Liver (tissue), 9 donors: ENCODE results near the gene UMODL1. TPM values are rescaled to one million over a fixed set of nuclear protein-coding genes. Genes with fewer than 3 reads are reported as not detected.
"Not testable (repeated sequence)": the region's sequence is repeated elsewhere in the genome, so short reads cannot be mapped to it uniquely, and the experiment has no call there.

Experiments used
- DNase-seq: peaks from one replicate; pipeline ENCODE4 v3.0.0-alpha.2; 2017; ENCODE audit warnings: low spot score
- H3K27ac ChIP-seq, 2 donors: one replicate each; pipeline ENCODE4 v1.7.0; 2013; ENCODE audit warnings: inconsistent platforms in 2 of 2, low read length in 2 of 2, control low read depth in 1 of 2, low read depth in 1 of 2, mild to moderate bottlenecking in 1 of 2
- H3K27me3 ChIP-seq, 4 donors: one replicate each; pipeline versions ENCODE4 v1.6.1 to v1.7.0; 2013; ENCODE audit warnings: low read length in 3 of 4, inconsistent platforms in 1 of 4, mild to moderate bottlenecking in 1 of 4, moderate library complexity in 1 of 4; ENCODE audit not compliant: control insufficient read depth in 4 of 4, insufficient read depth in 4 of 4
- H3K36me3 ChIP-seq, 4 donors: one replicate each; pipeline versions ENCODE4 v1.6.1 to v1.7.0; 2013; ENCODE audit warnings: low read length in 3 of 4, mild to moderate bottlenecking in 3 of 4, low read depth in 1 of 4, moderate library complexity in 1 of 4; ENCODE audit not compliant: control insufficient read depth in 4 of 4, insufficient read depth in 3 of 4
- H3K4me1 ChIP-seq, 4 donors: one replicate each; pipeline versions ENCODE4 v1.6.1 to v1.7.0; 2013; ENCODE audit warnings: low read length in 3 of 4, mild to moderate bottlenecking in 3 of 4, moderate library complexity in 1 of 4; ENCODE audit not compliant: control insufficient read depth in 4 of 4, insufficient read depth in 4 of 4
- H3K4me3 ChIP-seq, 3 donors: one replicate each; pipeline versions ENCODE4 v1.6.1 to v1.7.0; 2013; ENCODE audit warnings: low read length in 3 of 3, control low read depth in 1 of 3, low read depth in 1 of 3, mild to moderate bottlenecking in 1 of 3
- H3K9ac ChIP-seq, 2 donors: one replicate each; pipeline ENCODE4 v1.7.0; 2013; ENCODE audit warnings: low read length in 2 of 2, mild to moderate bottlenecking in 2 of 2, moderate library complexity in 2 of 2, control low read depth in 1 of 2, low read depth in 1 of 2
- H3K9me3 ChIP-seq, 4 donors: one replicate each; pipeline versions ENCODE4 v1.6.1 to v1.7.0; 2013; ENCODE audit warnings: low read length in 3 of 4; ENCODE audit not compliant: control insufficient read depth in 4 of 4
- EGR1 ChIP-seq, 2 donors: IDR thresholded peaks; 2 replicates each; pipeline ENCODE4 v1.6.1; 2016 to 2018; ENCODE audit warnings: antibody characterized with exemption in 2 of 2, low read depth in 2 of 2
- FOXA1 ChIP-seq: IDR thresholded peaks from 2 replicates; pipeline ENCODE4 v1.6.1; 2016; ENCODE audit warnings: antibody characterized with exemption
- FOXA2 ChIP-seq: IDR thresholded peaks from 2 replicates; pipeline ENCODE4 v1.6.1; 2016; ENCODE audit warnings: antibody characterized with exemption
- HNF4A ChIP-seq, 2 donors: conservative IDR thresholded peaks; 2 replicates each; pipeline ENCODE4 v1.6.1; 2016; ENCODE audit warnings: antibody characterized with exemption in 2 of 2, mild to moderate bottlenecking in 2 of 2
- MAX ChIP-seq: IDR thresholded peaks from 2 replicates; pipeline ENCODE4 v1.6.1; 2016; ENCODE audit warnings: antibody characterized with exemption
- REST ChIP-seq: IDR thresholded peaks from 2 replicates; pipeline ENCODE4 v1.6.1; 2016; ENCODE audit warnings: antibody characterized with exemption, mild to moderate bottlenecking
- RXRA ChIP-seq, 2 donors: IDR thresholded peaks; 2 replicates each; pipeline ENCODE4 v1.6.1; 2017 to 2018; ENCODE audit warnings: antibody characterized with exemption in 2 of 2, mild to moderate bottlenecking in 1 of 2
- SP1 ChIP-seq: IDR thresholded peaks from 2 replicates; pipeline ENCODE4 v1.6.1; 2018; ENCODE audit warnings: antibody characterized with exemption, mild to moderate bottlenecking
- TAF1 ChIP-seq: conservative IDR thresholded peaks from 2 replicates; pipeline ENCODE4 v1.6.1; 2016; ENCODE audit warnings: antibody characterized with exemption, mild to moderate bottlenecking
- YY1 ChIP-seq: IDR thresholded peaks from 2 replicates; pipeline ENCODE4 v1.6.1; 2016; ENCODE audit warnings: antibody characterized with exemption, mild to moderate bottlenecking
- WGBS: extraction: QIAGEN DNeasy Blood & Tissue Kit; methylation state at CpG from one replicate; pipeline ENCODE4 v1.1.7; 2013; 5-methylcytosine and 5-hydroxymethylcytosine counted together
- polyA plus RNA-seq, 2 donors: library from polyadenylated mRNA; stranded (reverse) in 1 of 2; unstranded in 1 of 2; fragments of 200-250 nt in 1 of 2; fragments of >200 nt in 1 of 2; fragmentation: Nextera tagmentation in 1 of 2; extraction: Ambion mirVana in 1 of 2; gene quantifications; one replicate each; pipeline versions ENCODE4 v1.2.1 to v1.2.3, GENCODE V29; 2013 to 2015
- total RNA-seq, 2 donors: library from RNA; depleted of rRNA; stranded (reverse); fragments of >200 nt; gene quantifications; one replicate each; pipeline ENCODE4 v1.2.3, GENCODE V29; 2014
- donor health status: healthy.
- donor health status: healthy.
- donor health status: healthy.
- donor health status: healthy.
- donor health status: healthy.

Gene UMODL1
- total and polyA plus RNA-seq, 4 donors, result 0.08 to 0.14 (median 0.08) TPM; not detected in 1

- H3K27ac ChIP-seq, result no peak overlapping the region
- no peak overlapping the region for H3K4me3 ChIP-seq
- H3K9ac ChIP-seq, result no peak overlapping the region
- peaks cover 0 to 3% (median under 1%) of the 10 kb centered on the region in 4 donors for H3K4me1 ChIP-seq
- WGBS, result 86% methylated on average over 7 of the region's 7 CpGs
- H3K27me3 ChIP-seq, result peaks cover 0 to 7% (median 0%) of the 10 kb centered on the region in 4 donors
- TF ChIP-seq FOXA2 (no peak), FOXA1 (no peak), MAX (no peak)
- no peaks in the 10 kb centered on the region for H3K9me3 ChIP-seq
- no peaks in the 10 kb centered on the region for H3K36me3 ChIP-seq
- DNase-seq, result no peak
Measured at GRCh38 chr21:42114646-42115045, 43.5 kb downstream of the UMODL1 start.

GRCh38 chr21:42115136-42115683, 44.1 kb downstream of the UMODL1 start:
- 81% methylated on average over 8 of the region's 8 CpGs for WGBS
- H3K27me3 ChIP-seq, result peaks cover 0 to 7% (median 0%) of the 10 kb centered on the region in 4 donors
- H3K27ac ChIP-seq, result no peak overlapping the region
- H3K4me3 ChIP-seq, result no peak overlapping the region
- no peaks in the 10 kb centered on the region for H3K36me3 ChIP-seq
- H3K4me1 ChIP-seq, result peaks cover 0 to 3% (median under 1%) of the 10 kb centered on the region in 4 donors
- no peak overlapping the region for H3K9ac ChIP-seq
- TF ChIP-seq SP1 (no peak), HNF4A (conservative IDR thresholded peaks at IDR 0.05) (no peak), REST (no peak), FOXA1 (no peak), MAX (no peak), TAF1 (no peak), EGR1 (IDR thresholded peaks at IDR 0.05; ENCODE audit: low read depth in 2 of 2) (no peak), YY1 (no peak), RXRA (IDR thresholded peaks at IDR 0.05) (no peak)
- no peak for DNase-seq
- no peaks in the 10 kb centered on the region for H3K9me3 ChIP-seq

- not testable (repeated sequence) for H3K4me1 ChIP-seq, H3K9ac ChIP-seq, H3K27me3 ChIP-seq, DNase-seq, H3K9me3 ChIP-seq, H3K36me3 ChIP-seq, H3K27ac ChIP-seq, H3K4me3 ChIP-seq
- WGBS, result 75% methylated on average over 6 of the region's 6 CpGs
Measured at GRCh38 chr21:42116551-42116950, 45.4 kb downstream of the UMODL1 start.
